GM18517 (cell line): ENCODE measurements around the gene SORCS1.

Experiments
- ATAC-seq: cut with Tn5 transposase; IDR thresholded peaks from one replicate; pipeline ENCODE4 v1.9.1; 2021; ENCODE audit warnings: mild to moderate bottlenecking, moderate library complexity; ENCODE audit not compliant: unreplicated experiment

The SORCS1 gene

GRCh38 chr10:107118866-107119265, 45.6 kb downstream of the SORCS1 start:
- ATAC-seq = no peak

- no peak for ATAC-seq
Measured at GRCh38 chr10:107104026-107104652, 60.4 kb downstream of the SORCS1 start.

- ATAC-seq = no peak
Measured at GRCh38 chr10:107103174-107104025, 61.1 kb downstream of the SORCS1 start.

DNA sequence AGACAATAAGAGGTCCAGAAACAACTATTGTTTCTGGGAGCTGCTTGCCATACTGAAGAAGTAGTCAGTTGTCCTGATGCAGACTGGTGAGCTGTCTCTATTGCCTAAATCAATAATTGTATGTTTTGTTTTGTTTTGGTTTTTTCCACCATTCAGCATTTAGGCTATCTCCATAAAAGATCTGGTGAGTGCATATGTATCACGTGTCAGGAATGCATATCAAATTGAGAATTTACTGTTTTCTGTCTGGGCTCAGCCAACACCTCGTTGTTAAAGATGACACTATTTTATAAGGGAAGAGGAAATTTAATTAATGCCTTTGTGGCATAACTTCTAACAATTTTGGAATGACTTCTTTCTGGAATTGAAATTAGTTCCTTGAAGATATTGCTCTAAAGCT, 66.2 kb downstream of the SORCS1 start:
- no peak for ATAC-seq

GRCh38 chr10:107094824-107095522, 69.5 kb downstream of the SORCS1 start:
- no peak for ATAC-seq

DNA sequence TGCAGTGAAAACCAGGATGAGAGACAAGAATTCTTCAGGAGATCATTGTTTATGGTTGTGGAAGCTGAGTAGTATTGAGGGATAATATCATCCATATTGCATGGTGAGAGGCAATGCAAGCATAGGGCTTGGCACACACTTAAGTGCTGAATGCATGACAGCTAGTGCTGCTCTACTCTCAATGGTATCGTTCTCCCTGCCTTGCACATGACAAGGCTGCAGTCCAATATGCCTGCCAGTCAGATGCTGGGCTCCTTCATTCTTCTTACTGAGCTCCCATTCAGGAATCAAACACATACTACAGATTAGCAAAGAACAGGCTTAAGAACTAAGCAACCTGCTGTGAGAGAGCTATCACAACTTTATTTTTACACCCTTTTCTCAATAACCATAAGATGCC, 72.2 kb downstream of the SORCS1 start:
- ATAC-seq = no peak

- no peak for ATAC-seq
Measured at GRCh38 chr10:107091126-107091525, 73.4 kb downstream of the SORCS1 start.

DNA sequence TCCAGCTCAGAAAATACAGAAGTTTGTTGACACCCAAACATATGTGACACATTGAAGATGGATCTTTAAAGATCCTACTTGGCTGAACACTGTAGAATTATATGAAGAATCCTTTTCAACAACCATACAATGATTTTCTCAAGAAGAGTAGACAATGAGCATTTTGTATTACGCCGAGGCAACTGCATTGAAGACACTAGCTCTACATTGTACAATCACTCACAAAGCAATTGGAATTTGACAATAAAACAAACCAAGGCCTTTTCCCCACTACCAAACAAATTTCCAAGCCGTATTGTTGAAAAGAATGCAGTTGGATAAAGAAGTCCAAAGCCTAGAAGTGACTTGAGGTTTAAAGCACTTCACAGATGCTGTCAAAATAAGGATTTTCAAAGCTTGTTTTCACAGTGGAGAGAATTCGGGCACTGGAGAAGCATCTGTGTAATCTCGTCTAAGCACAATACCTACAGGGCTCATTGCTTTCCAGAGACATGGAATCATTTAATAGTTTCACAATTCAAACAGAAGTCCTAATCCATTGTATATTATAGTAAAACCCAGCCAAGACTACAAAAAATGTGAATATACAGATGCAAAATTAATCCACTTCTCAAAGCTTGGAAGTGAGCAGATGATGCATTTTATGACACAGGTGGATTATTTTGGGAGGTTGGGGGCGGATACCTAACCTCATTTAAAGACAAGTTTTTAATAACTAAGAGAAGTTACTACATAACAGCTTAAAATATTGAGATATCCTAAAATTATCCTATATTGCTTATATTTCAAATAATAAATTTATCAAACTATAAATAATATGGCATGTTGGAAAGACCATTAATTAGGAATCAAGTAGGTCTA, 78.6 kb downstream of the SORCS1 start:
- ATAC-seq = no peak

GRCh38 chr10:107083388-107084009, 81.0 kb downstream of the SORCS1 start:
- no peak for ATAC-seq

GRCh38 chr10:107081644-107082043, 82.9 kb downstream of the SORCS1 start:
- no peak for ATAC-seq

DNA sequence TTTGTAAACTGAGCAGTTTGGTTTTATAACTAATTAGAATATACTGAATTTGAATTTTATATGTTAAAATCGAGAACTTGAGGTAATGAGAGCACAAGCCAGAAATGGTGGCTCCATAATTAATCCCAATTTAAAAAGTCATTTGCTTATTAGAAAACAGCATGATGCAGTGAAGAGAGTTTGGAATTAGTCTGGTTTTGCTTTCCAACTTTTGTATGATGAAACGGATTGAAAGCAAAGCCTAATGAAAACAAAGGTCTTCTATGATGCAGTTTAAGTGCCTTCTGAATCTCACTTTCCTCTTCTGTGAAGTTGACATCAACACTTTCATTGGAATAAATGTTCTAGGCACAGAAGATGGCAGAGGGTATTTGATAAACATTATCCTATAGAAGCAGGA, 89.4 kb downstream of the SORCS1 start:
- no peak for ATAC-seq

GRCh38 chr10:107072786-107073185, 91.7 kb downstream of the SORCS1 start:
- ATAC-seq = no peak

DNA sequence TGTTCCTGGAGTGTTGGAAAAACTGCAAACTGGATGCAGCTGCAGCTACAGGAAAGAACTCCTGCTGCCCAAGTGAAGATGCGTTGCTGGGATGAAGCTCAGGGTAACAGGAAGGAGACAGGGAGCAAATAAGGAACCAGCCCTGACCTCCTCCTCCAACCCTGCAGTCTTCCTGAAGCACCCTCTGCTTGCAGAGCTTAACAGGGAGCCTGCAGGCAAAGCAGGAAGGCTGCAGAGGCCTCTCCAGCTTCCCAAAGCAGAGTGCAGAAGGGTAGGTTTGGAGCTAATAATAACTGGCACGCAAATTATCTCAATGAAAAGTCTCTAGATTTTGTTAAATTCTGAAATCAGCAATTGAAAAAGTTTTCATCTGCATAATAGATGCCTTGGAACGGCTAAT, 92.5 kb downstream of the SORCS1 start:
- ATAC-seq = no peak

- no peak for ATAC-seq
Measured at GRCh38 chr10:107071301-107071700, 93.2 kb downstream of the SORCS1 start.

- ATAC-seq = no peak
Measured at GRCh38 chr10:107067843-107068242, 96.7 kb downstream of the SORCS1 start.

DNA sequence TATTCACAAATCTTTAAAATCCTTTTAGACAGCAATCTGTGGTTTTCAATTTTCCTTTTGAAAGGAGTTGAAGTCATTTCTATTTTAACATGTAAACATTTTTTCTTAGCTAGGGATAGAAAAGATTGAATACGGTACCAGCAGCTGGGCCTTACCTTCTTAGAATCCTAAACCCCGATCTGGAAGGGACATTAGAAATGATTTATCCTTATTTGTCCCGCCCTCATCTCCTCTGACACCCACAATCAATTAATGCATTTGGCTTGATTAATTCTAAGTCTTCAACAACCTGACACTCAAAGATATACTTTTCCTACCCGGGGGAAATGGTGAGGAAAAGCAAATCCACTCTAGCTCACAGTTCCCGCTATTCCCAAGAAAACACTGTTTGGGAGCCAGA, 100.4 kb downstream of the SORCS1 start:
- no peak for ATAC-seq

DNA sequence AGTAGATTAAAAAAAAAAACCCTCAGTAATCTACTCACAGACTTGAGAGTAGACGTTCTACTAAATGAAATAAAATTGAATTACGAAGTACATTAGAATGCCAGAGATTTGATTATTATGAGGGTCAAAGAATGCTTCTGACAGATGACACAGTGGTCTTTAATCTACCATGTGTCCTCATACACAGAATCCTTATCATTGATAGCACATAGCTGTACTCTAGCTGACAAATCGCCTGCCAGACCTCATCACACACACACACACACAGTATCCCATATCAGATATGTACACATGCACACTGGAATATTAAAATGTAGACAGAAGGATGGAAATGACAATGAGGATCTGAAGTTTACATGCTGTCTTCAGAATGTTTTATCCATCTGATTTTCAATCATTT, 104.6 kb downstream of the SORCS1 start:
- ATAC-seq = no peak

DNA sequence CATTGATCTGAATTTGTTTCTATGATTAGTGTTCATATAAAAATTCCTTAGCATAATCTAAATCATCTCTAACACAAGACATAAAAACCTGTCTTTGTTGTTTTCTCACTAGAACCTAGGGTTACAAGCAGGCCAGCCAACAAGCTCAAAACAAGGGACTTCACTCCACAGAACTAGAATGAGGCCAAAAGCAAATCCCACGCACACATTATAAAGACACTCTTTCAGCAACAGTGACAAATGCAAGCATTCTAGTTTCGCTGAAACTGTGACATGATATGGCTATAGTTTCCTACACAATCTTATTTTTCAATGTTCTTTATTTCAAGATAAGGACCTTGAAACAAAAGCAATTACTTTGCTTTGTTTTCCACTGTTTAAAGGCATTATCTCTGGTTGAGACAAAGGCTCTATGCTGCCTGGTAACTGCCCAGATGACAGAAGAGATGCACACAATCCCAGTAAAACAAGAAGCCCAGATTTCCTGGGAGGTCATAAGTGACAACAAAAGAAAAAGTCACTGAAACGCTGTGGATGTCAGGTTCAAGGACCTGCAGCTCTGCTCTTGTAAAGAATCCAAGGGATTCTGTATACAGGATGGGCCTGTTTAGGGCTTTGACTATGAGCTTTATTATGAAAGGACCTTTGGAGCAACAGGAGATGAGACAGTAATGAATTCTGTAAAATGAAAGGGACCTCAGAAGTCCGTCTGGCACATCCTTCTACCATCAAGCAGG, 105.3 kb downstream of the SORCS1 start:
- no peak for ATAC-seq

- ATAC-seq = no peak
Measured at GRCh38 chr10:107058331-107058730, 106.2 kb downstream of the SORCS1 start.

- no peak for ATAC-seq
Measured at GRCh38 chr10:107056182-107056581, 108.3 kb downstream of the SORCS1 start.
